ENCODE data around the gene PMEPA1.

GRCh38 chr20:57724610-57725405 is 15.0 kb upstream of the PMEPA1 start:
- TF ChIP-seq FOXM1 (IDR thresholded peaks at IDR 0.05; ENCODE audit: borderline replicate concordance) (no peak), SP1 (IDR thresholded peaks at IDR 0.05) (no peak), TARDBP (IDR thresholded peaks at IDR 0.05) (no peak), ARNT (IDR thresholded peaks at IDR 0.05) (no peak), FOXA1 (IDR thresholded peaks at IDR 0.05) (no peak), FOXK2 (IDR thresholded peaks at IDR 0.05) (no peak), LEF1 (IDR thresholded peaks at IDR 0.05; ENCODE audit: borderline replicate concordance) (no peak), ZNF384 (IDR thresholded peaks at IDR 0.05) (no peak)

Data from HEK293T (cell line).